Osteoblast (primary cell): ENCODE results near the gene RBM19. TPM values are rescaled to one million over a fixed set of nuclear protein-coding genes. Genes with fewer than 3 reads are reported as not detected.

Source experiments
- DNase-seq: peaks from one replicate; pipeline ENCODE4 v3.0.0; 2011; ENCODE audit warnings: low spot score, mixed read lengths; ENCODE audit not compliant: insufficient read length; ENCODE audit errors: missing footprints
- H2AFZ ChIP-seq: 2 replicates; pipeline ENCODE4 v1.6.0; 2011; ENCODE audit warnings: mild to moderate bottlenecking, low read length
- H3K27ac ChIP-seq: 2 replicates; pipeline ENCODE4 v1.5.1; 2011; ENCODE audit warnings: mild to moderate bottlenecking, low read depth, low read length, moderate library complexity
- H3K27me3 ChIP-seq: 2 replicates; pipeline ENCODE4 v1.6.0; 2012; ENCODE audit warnings: mild to moderate bottlenecking, control low read depth, inconsistent platforms, low read length, moderate library complexity; ENCODE audit not compliant: insufficient read depth
- H3K36me3 ChIP-seq: 2 replicates; pipeline ENCODE4 v1.5.1; 2011; ENCODE audit warnings: mild to moderate bottlenecking, low read length, control low read depth, moderate library complexity; ENCODE audit not compliant: insufficient read depth
- H3K4me1 ChIP-seq: 2 replicates; pipeline ENCODE4 v1.5.1; 2011; ENCODE audit warnings: mild to moderate bottlenecking, low read length, control low read depth, moderate library complexity; ENCODE audit not compliant: insufficient read depth
- H3K4me2 ChIP-seq: 2 replicates; pipeline ENCODE4 v1.6.0; 2011; ENCODE audit warnings: mild to moderate bottlenecking, low read length; ENCODE audit not compliant: insufficient read depth
- H3K4me3 ChIP-seq: fragments of 200-600 bp; sonication (generic); 3 replicates; pipeline ENCODE4 v1.5.1; 2012; ENCODE audit warnings: mild to moderate bottlenecking, low read length, inconsistent platforms; ENCODE audit not compliant: insufficient read depth
- H3K79me2 ChIP-seq: 2 replicates; pipeline ENCODE4 v1.6.0; 2012; ENCODE audit warnings: mild to moderate bottlenecking, low read length, control low read depth, inconsistent platforms; ENCODE audit not compliant: insufficient read depth
- H3K9me3 ChIP-seq: 2 replicates; pipeline ENCODE4 v1.5.1; 2011; ENCODE audit warnings: low read depth, low read length, control low read depth
- H4K20me1 ChIP-seq: 2 replicates; pipeline ENCODE4 v1.6.0; 2012; ENCODE audit warnings: mild to moderate bottlenecking, low read length, control low read depth; ENCODE audit not compliant: insufficient read depth
- CTCF ChIP-seq: IDR thresholded peaks from 2 replicates; pipeline ENCODE4 v1.5.1; 2011; ENCODE audit warnings: mild to moderate bottlenecking, low read depth, low read length, moderate library complexity; ENCODE audit errors: extremely low read depth
- total RNA-seq: library from RNA; depleted of rRNA; stranded (reverse); fragments of >200 nt; gene quantifications from 2 replicates; pipeline ENCODE4 v1.2.3, GENCODE V29; 2012

The RBM19 gene
- total RNA-seq, 1 donor: 27.5 TPM

- H2AFZ ChIP-seq: no peak overlapping the region
- no peaks in the 10 kb centered on the region for H4K20me1 ChIP-seq
- no peak overlapping the region for H3K4me3 ChIP-seq
- H3K27me3 ChIP-seq: no peaks in the 10 kb centered on the region
- H3K4me1 ChIP-seq: no peaks in the 10 kb centered on the region
- H3K36me3 ChIP-seq: no peaks in the 10 kb centered on the region
- no peak overlapping the region for H3K4me2 ChIP-seq
- no peaks in the 10 kb centered on the region for H3K9me3 ChIP-seq
- no peak for DNase-seq
- H3K79me2 ChIP-seq: no peaks in the 10 kb centered on the region
- TF ChIP-seq CTCF: peak; percentile 38
- no peak overlapping the region for H3K27ac ChIP-seq
Observed at GRCh38 chr12:113818833-113819232, 147.3 kb downstream of the RBM19 start.

GRCh38 chr12:113818283-113818682, 147.8 kb downstream of the RBM19 start:
- Histone ChIP-seq H3K79me2 (no peaks in the 10 kb centered on the region), H3K36me3 (no peaks in the 10 kb centered on the region), H4K20me1 (no peaks in the 10 kb centered on the region), H2AFZ (no peak overlapping the region), H3K27ac (no peak overlapping the region), H3K4me3 (no peak overlapping the region), H3K27me3 (no peaks in the 10 kb centered on the region), H3K4me1 (no peaks in the 10 kb centered on the region), H3K4me2 (no peak overlapping the region), H3K9me3 (no peaks in the 10 kb centered on the region)
- no peak for DNase-seq
- TF ChIP-seq CTCF: no peak

GRCh38 chr12:113816866-113817265, 149.3 kb downstream of the RBM19 start:
- Histone ChIP-seq H3K4me1 (no peaks in the 10 kb centered on the region), H3K79me2 (no peaks in the 10 kb centered on the region), H4K20me1 (no peaks in the 10 kb centered on the region), H3K4me3 (no peak overlapping the region), H3K9me3 (no peaks in the 10 kb centered on the region), H3K27ac (no peak overlapping the region), H3K4me2 (no peak overlapping the region), H2AFZ (no peak overlapping the region), H3K27me3 (no peaks in the 10 kb centered on the region), H3K36me3 (no peaks in the 10 kb centered on the region)
- no peak for TF ChIP-seq CTCF
- DNase-seq: no peak

- H3K4me2 ChIP-seq: no peak overlapping the region
- no peaks in the 10 kb centered on the region for H3K79me2 ChIP-seq
- H4K20me1 ChIP-seq: no peaks in the 10 kb centered on the region
- H3K27ac ChIP-seq: no peak overlapping the region
- H3K27me3 ChIP-seq: no peaks in the 10 kb centered on the region
- no peaks in the 10 kb centered on the region for H3K4me1 ChIP-seq
- H3K9me3 ChIP-seq: no peaks in the 10 kb centered on the region
- no peak overlapping the region for H3K4me3 ChIP-seq
- no peak for DNase-seq
- H2AFZ ChIP-seq: no peak overlapping the region
- no peak for TF ChIP-seq CTCF
- H3K36me3 ChIP-seq: no peaks in the 10 kb centered on the region
Observed at GRCh38 chr12:113815031-113815430, 151.1 kb downstream of the RBM19 start.
